MM.1S (cell line): ENCODE results near the gene BRPF3.
A peak's percentile ranks its signal among the peaks of the same experiment; 100 is the strongest.

Source experiments
- CTCF ChIP-seq: fragments of 300-600 bp; sonication (generic); IDR thresholded peaks from 2 replicates; pipeline ENCODE4 v1.5.1; 2016; ENCODE audit warnings: antibody characterized with exemption, low read length, mixed read lengths
- EZH2 ChIP-seq: fragments of 300-600 bp; sonication (generic); optimal IDR thresholded peaks from 2 replicates; pipeline ENCODE3; 2017; ENCODE audit warnings: low read depth, mild to moderate bottlenecking, antibody characterized with exemption, low read length, mixed read lengths
- EZH2phosphoT487 ChIP-seq: fragments of 300-600 bp; sonication (generic); IDR thresholded peaks from 2 replicates; pipeline ENCODE4 v1.6.1; 2018; ENCODE audit warnings: antibody characterized with exemption, low read length

GRCh38 chr6:36169023-36170007 is 27.2 kb upstream of the BRPF3 start:
- TF ChIP-seq CTCF = peak; percentile 21
- TF ChIP-seq EZH2phosphoT487 = no peak
- no peak for TF ChIP-seq EZH2
